Skin epidermis (tissue), 12 donors: ENCODE measurements around the gene CLTA.
A peak's percentile ranks its signal among the peaks of the same experiment; 100 is the strongest.
"Not testable (repeated sequence)": the region's sequence is repeated elsewhere in the genome, so short reads cannot be mapped to it uniquely, and the experiment has no call there.

Source experiments
- H3K27ac ChIP-seq, 21 experiments: fragments of 200-600 bp; sonication (generic) in 11 of 21; one replicate each; pipeline ENCODE4 v1.5.0; 2020; ENCODE audit warnings: mild to moderate bottlenecking in 3 of 21, inconsistent platforms in 2 of 21, moderate library complexity in 2 of 21
- H3K4me3 ChIP-seq, 7 experiments: fragments of 200-600 bp; sonication (generic) in 2 of 7; one replicate each; pipeline ENCODE4 v1.5.0; 2020; ENCODE audit warnings: inconsistent platforms in 2 of 7, mild to moderate bottlenecking in 2 of 7, moderate library complexity in 1 of 7

The CLTA gene

GRCh38 chr9:36214571-36214970 lies 23.9 kb downstream of the CLTA start:
- Histone ChIP-seq H3K4me3 (no peak overlapping the region), H3K27ac (peak overlapping the region in 4 of 21 experiments; percentile 15 to 56 (median 34))

- H3K27ac ChIP-seq: peak overlapping the region in 2 of 21 experiments; percentile 13 to 41
- H3K4me3 ChIP-seq: no peak overlapping the region
Observed at GRCh38 chr9:36217256-36217968, 26.7 kb downstream of the CLTA start.

- peak overlapping the region in 1 of 21 experiments; percentile 13 for H3K27ac ChIP-seq
Observed at GRCh38 chr9:36218011-36218410, 27.3 kb downstream of the CLTA start.

GRCh38 chr9:36218411-36218901 lies 27.7 kb downstream of the CLTA start:
- peak overlapping the region in 1 of 21 experiments; percentile 39 for H3K27ac ChIP-seq

More at GRCh38 chr9:36218011-36218410, 27.3 kb downstream of the CLTA start:
- no peak overlapping the region for H3K4me3 ChIP-seq

GRCh38 chr9:36221667-36222066 lies 30.9 kb downstream of the CLTA start:
- Histone ChIP-seq H3K4me3 (no peak overlapping the region), H3K27ac (no peak overlapping the region)

More at GRCh38 chr9:36218411-36218901, 27.7 kb downstream of the CLTA start:
- H3K4me3 ChIP-seq: no peak overlapping the region

GRCh38 chr9:36222449-36222848 lies 31.7 kb downstream of the CLTA start:
- Histone ChIP-seq H3K27ac (no peak overlapping the region), H3K4me3 (no peak overlapping the region)

- H3K4me3 ChIP-seq: no peak overlapping the region
- H3K27ac ChIP-seq: no peak overlapping the region
Observed at GRCh38 chr9:36237230-36237629, 46.5 kb downstream of the CLTA start.

- H3K27ac ChIP-seq, H3K4me3 ChIP-seq: not testable (repeated sequence)
Observed at GRCh38 chr9:36239205-36239604, 48.5 kb downstream of the CLTA start.

GRCh38 chr9:36239675-36240074 lies 49.0 kb downstream of the CLTA start:
- not testable (repeated sequence) for H3K4me3 ChIP-seq, H3K27ac ChIP-seq

GRCh38 chr9:36245906-36246305 lies 55.2 kb downstream of the CLTA start:
- H3K4me3 ChIP-seq: no peak overlapping the region
- H3K27ac ChIP-seq: no peak overlapping the region

- Histone ChIP-seq H3K4me3 (no peak overlapping the region), H3K27ac (no peak overlapping the region)
Observed at GRCh38 chr9:36247356-36247755, 56.6 kb downstream of the CLTA start.

GRCh38 chr9:36248061-36248460 lies 57.3 kb downstream of the CLTA start:
- H3K27ac ChIP-seq, H3K4me3 ChIP-seq: not testable (repeated sequence)

GRCh38 chr9:36249189-36249588 lies 58.5 kb downstream of the CLTA start:
- no peak overlapping the region for H3K4me3 ChIP-seq
- H3K27ac ChIP-seq: no peak overlapping the region

GRCh38 chr9:36250079-36250478 lies 59.4 kb downstream of the CLTA start:
- no peak overlapping the region for H3K4me3 ChIP-seq
- H3K27ac ChIP-seq: peak overlapping the region in 1 of 21 experiments; percentile 6

- Histone ChIP-seq H3K4me3 (no peak overlapping the region), H3K27ac (no peak overlapping the region)
Observed at GRCh38 chr9:36251428-36251827, 60.7 kb downstream of the CLTA start.

GRCh38 chr9:36258208-36258995 lies 67.7 kb downstream of the CLTA start, which contains the start of gene GNE:
Gene GNE (minus strand): TSS chr9:36258448. CDS start chr9:36249355, 9,093 bp downstream.
- peak within 1 kb of the TSS; percentile 70 to 98 (median 87) for H3K4me3 ChIP-seq
- peak within 1 kb of the TSS; percentile 74 to 99 (median 93) for H3K27ac ChIP-seq

- peak overlapping the region; percentile 70 to 98 (median 87) for H3K4me3 ChIP-seq
- peak overlapping the region in 20 of 21 experiments; percentile 68 to 99 (median 93) for H3K27ac ChIP-seq
Observed at GRCh38 chr9:36258996-36259533, 68.3 kb downstream of the CLTA start.
